DND-41 (cell line): Measurements from ENCODE around the gene NEU1.

Source experiments
- CTCF ChIP-seq: IDR thresholded peaks from 2 replicates; pipeline ENCODE4 v1.5.1; 2012; ENCODE audit warnings: borderline replicate concordance, low read length, moderate library complexity, mild to moderate bottlenecking; ENCODE audit not compliant: poor library complexity, severe bottlenecking; ENCODE audit errors: extremely low read depth
- EZH2 ChIP-seq: IDR thresholded peaks from 3 replicates; pipeline ENCODE4 v1.6.1; 2012; ENCODE audit warnings: borderline replicate concordance, low read depth, mild to moderate bottlenecking, moderate library complexity, low read length, inconsistent platforms; ENCODE audit not compliant: severe bottlenecking

- TF ChIP-seq CTCF (no peak), EZH2 (no peak)
Observed at GRCh38 chr6:31871046-31871659, 8.5 kb upstream of the NEU1 start.
